HepG2 (cell line): ENCODE data around the gene REEP2. TPM values are rescaled to one million over a fixed set of nuclear protein-coding genes. Genes with fewer than 3 reads are reported as not detected.

Experiments
- EED ChIP-seq: sonication (generic); formaldehyde crosslinking; IDR thresholded peaks from 2 replicates; pipeline ENCODE4 v1.5.0; 2020; ENCODE audit warnings: mild to moderate bottlenecking, missing genetic modification reagents
- ELF1 ChIP-seq: sonication (generic); formaldehyde crosslinking; IDR thresholded peaks from 2 replicates; pipeline ENCODE4 v1.4.0; 2020; ENCODE audit warnings: missing genetic modification reagents
- ERF ChIP-seq: IDR thresholded peaks from 2 replicates; pipeline ENCODE4 v1.6.1; 2018; ENCODE audit warnings: missing biosample characterization, missing genetic modification reagents
- HNRNPUL1 ChIP-seq: fragments of 200-400 bp; formaldehyde crosslinking; IDR thresholded peaks from 2 replicates; pipeline ENCODE4 v1.6.1; 2017; ENCODE audit warnings: low read depth, mild to moderate bottlenecking, low read length, moderate library complexity
- IKZF1 ChIP-seq: fragments of 450-650 bp; IDR thresholded peaks from 2 replicates; pipeline ENCODE4 v1.7.1; 2016
- IKZF5 ChIP-seq: IDR thresholded peaks from 2 replicates; pipeline ENCODE4 v1.6.1; 2018; ENCODE audit warnings: missing genetic modification reagents, mild to moderate bottlenecking, missing compliant biosample characterization
- PLSCR1 ChIP-seq: sonication (generic); formaldehyde crosslinking; IDR thresholded peaks from 2 replicates; pipeline ENCODE4 v1.5.0; 2020; ENCODE audit warnings: missing genetic modification reagents, mild to moderate bottlenecking, borderline replicate concordance
- RFXAP ChIP-seq: sonication (generic); formaldehyde crosslinking; IDR thresholded peaks from 2 replicates; pipeline ENCODE4 v1.4.0; 2020; ENCODE audit warnings: missing genetic modification reagents, borderline replicate concordance
- ZBTB14 ChIP-seq: sonication (generic); formaldehyde crosslinking; IDR thresholded peaks from 2 replicates; pipeline ENCODE4 v1.4.0; 2020; ENCODE audit warnings: missing genetic modification reagents
- ZNF724P ChIP-seq: sonication (generic); formaldehyde crosslinking; IDR thresholded peaks from 2 replicates; pipeline ENCODE4 v1.8.0; 2022; ENCODE audit warnings: missing genetic modification reagents, borderline replicate concordance
- polyA plus RNA-seq, 8 experiments: library from polyadenylated mRNA; depleted of rRNA in 3 of 8; stranded (reverse) in 7 of 8; unstranded in 1 of 8; fragments of >200 nt; fragmentation: Illumina TruSeq in 4 of 8; extraction: Trizol in 4 of 8; gene quantifications; 2 replicates each; pipeline versions ENCODE4 v1.2.1 to v1.2.3, GENCODE V29; 2011 to 2016; ENCODE audit warnings: low read depth in 4 of 8, missing spikeins in 1 of 8, mixed read lengths in 1 of 8; ENCODE audit not compliant: insufficient read depth in 1 of 8
- total RNA-seq, 5 experiments: library from RNA; depleted of rRNA; stranded (reverse); fragments of >200 nt; fragmentation: Illumina TruSeq; extraction: Trizol; gene quantifications; 2 replicates each; pipeline ENCODE4 v1.2.3, GENCODE V29; 2016; ENCODE audit warnings: low read depth in 1 of 5
- TF ChIP-seq, protein P1 (sequence below): sonication (generic); formaldehyde crosslinking; IDR thresholded peaks from one replicate; pipeline ENCODE4 v1.5.1; 2020; ENCODE audit warnings: mild to moderate bottlenecking, missing genetic modification reagents; ENCODE audit errors: not compliant biosample characterization
- TF ChIP-seq, protein P2 (sequence below): sonication (generic); formaldehyde crosslinking; IDR thresholded peaks from 2 replicates; pipeline ENCODE4 v1.5.1; 2020; ENCODE audit warnings: mild to moderate bottlenecking, missing genetic modification reagents, moderate library complexity

The REEP2 gene
- total and polyA plus RNA-seq, 2 of the 13 experiments (the other 11 are each of a cell fraction or from before 2014, with no cell fraction given) = 5.3 to 7.8 TPM

- TF ChIP-seq ZBTB14 (CRISPR knock-in tag) (no peak), IKZF1 (no peak), ELF1 (CRISPR knock-in tag) (peak; percentile 77), EED (CRISPR knock-in tag) (peak; percentile 79; the same call in 1 of the 2 replicates), HNRNPUL1 (no peak), ZNF724P (peak; percentile 41; the same call in 1 of the 2 replicates), IKZF5 (peak; percentile 48; the same call in 1 of the 2 replicates), RFXAP (CRISPR knock-in tag) (0 out of 2 replicates have a peak, but pooled peaks have one; percentile 34), ERF (CRISPR knock-in tag) (peak; percentile 96), PLSCR1 (CRISPR knock-in tag) (peak; percentile 62; the same call in 1 of the 2 replicates)
- TF ChIP-seq, protein P1, sequence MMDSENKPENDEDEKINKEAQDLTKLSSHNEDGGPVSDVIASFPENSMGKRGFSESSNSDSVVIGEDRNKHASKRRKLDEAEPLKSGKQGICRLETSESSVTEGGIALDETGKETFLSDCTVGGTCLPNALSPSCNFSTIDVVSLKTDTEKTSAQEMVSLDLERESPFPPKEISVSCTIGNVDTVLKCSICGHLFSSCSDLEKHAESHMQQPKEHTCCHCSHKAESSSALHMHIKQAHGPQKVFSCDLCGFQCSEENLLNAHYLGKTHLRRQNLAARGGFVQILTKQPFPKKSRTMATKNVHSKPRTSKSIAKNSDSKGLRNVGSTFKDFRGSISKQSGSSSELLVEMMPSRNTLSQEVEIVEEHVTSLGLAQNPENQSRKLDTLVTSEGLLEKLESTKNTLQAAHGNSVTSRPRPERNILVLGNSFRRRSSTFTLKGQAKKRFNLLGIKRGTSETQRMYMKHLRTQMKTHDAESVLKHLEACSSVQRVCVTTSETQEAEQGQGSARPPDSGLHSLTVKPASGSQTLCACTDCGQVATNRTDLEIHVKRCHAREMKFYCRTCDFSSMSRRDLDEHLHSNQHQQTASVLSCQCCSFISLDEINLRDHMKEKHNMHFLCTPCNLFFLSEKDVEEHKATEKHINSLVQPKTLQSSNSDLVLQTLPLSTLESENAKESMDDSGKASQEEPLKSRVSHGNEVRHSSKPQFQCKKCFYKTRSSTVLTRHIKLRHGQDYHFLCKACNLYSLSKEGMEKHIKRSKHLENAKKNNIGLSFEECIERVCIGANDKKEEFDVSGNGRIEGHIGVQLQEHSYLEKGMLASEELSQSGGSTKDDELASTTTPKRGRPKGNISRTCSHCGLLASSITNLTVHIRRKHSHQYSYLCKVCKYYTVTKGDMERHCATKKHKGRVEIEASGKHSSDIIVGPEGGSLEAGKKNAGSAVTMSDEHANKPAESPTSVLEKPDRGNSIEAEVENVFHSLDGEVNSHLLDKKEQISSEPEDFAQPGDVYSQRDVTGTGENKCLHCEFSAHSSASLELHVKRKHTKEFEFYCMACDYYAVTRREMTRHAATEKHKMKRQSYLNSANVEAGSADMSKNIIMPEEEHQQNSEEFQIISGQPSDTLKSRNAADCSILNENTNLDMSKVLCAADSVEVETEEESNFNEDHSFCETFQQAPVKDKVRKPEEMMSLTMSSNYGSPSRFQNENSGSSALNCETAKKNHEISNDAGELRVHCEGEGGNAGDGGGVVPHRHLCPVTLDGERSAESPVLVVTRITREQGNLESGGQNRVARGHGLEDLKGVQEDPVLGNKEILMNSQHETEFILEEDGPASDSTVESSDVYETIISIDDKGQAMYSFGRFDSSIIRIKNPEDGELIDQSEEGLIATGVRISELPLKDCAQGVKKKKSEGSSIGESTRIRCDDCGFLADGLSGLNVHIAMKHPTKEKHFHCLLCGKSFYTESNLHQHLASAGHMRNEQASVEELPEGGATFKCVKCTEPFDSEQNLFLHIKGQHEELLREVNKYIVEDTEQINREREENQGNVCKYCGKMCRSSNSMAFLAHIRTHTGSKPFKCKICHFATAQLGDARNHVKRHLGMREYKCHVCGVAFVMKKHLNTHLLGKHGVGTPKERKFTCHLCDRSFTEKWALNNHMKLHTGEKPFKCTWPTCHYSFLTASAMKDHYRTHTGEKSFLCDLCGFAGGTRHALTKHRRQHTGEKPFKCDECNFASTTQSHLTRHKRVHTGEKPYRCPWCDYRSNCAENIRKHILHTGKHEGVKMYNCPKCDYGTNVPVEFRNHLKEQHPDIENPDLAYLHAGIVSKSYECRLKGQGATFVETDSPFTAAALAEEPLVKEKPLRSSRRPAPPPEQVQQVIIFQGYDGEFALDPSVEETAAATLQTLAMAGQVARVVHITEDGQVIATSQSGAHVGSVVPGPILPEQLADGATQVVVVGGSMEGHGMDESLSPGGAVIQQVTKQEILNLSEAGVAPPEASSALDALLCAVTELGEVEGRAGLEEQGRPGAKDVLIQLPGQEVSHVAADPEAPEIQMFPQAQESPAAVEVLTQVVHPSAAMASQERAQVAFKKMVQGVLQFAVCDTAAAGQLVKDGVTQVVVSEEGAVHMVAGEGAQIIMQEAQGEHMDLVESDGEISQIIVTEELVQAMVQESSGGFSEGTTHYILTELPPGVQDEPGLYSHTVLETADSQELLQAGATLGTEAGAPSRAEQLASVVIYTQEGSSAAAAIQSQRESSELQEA = peak; percentile 43
- TF ChIP-seq, protein P2, sequence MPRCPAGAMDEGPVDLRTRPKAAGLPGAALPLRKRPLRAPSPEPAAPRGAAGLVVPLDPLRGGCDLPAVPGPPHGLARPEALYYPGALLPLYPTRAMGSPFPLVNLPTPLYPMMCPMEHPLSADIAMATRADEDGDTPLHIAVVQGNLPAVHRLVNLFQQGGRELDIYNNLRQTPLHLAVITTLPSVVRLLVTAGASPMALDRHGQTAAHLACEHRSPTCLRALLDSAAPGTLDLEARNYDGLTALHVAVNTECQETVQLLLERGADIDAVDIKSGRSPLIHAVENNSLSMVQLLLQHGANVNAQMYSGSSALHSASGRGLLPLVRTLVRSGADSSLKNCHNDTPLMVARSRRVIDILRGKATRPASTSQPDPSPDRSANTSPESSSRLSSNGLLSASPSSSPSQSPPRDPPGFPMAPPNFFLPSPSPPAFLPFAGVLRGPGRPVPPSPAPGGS (CRISPR knock-in tag) = peak; percentile 73
These were observed 20.6 kb downstream of the REEP2 start (continued) for GRCh38 chr5:138459311-138459933.
